Bronchial epithelial cell (primary cell): Measurements from ENCODE around the gene LTBP3. TPM values are rescaled to one million over a fixed set of nuclear protein-coding genes. Genes with fewer than 3 reads are reported as not detected.

ENCODE experiments used
- DNase-seq: peaks from one replicate; pipeline ENCODE4 v3.0.0-alpha.2; 2010; ENCODE audit warnings: low read depth
- FAIRE-seq: peaks from 2 replicates; lab custom pipeline; 2011; peaks lifted over from hg19 to GRCh38; lab: Jason Lieb, UNC
- H3K27me3 ChIP-seq: 2 replicates; pipeline ENCODE4 v1.5.1; 2011; ENCODE audit warnings: low read length; ENCODE audit not compliant: control insufficient read depth, insufficient read depth
- H3K36me3 ChIP-seq: 2 replicates; pipeline ENCODE4 v1.5.1; 2011; ENCODE audit warnings: low read length; ENCODE audit not compliant: control insufficient read depth, insufficient read depth
- H3K4me3 ChIP-seq: 2 replicates; pipeline ENCODE4 v1.5.1; 2011; ENCODE audit warnings: mild to moderate bottlenecking, low read depth, low read length, control low read depth
- total RNA-seq: library from RNA; depleted of rRNA; stranded (reverse); fragments of >200 nt; gene quantifications from 2 replicates; pipeline ENCODE4 v1.2.1, GENCODE V29; 2014
- TF ChIP-seq, protein P1 (sequence below): IDR thresholded peaks from 2 replicates; pipeline ENCODE4 v1.5.1; 2011; ENCODE audit warnings: mild to moderate bottlenecking, moderate library complexity, low read length, control low read depth, inconsistent platforms; ENCODE audit not compliant: insufficient read depth, severe bottlenecking

Gene LTBP3
- total RNA-seq, 1 donor from 2014 or later: 35.0 TPM

DNA sequence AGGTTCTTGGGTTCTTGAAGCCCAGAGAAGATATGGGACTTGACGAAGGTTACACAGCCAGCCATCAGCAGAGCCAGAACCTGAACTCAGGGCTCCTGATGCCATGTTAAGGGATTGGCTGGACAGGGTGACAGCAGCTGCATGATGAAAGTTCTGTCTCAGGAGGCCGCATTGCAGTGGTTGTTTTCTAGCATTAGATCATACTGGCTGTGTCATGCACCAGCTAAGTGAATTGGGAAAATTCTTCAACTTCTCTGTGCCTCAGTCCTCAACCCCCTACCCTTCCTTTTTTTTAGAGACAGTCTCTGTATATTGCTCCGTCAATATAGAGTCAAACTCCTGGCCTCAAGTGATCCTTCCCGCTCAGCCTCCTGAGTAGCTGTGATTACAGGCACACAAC, 5.4 kb upstream of the LTBP3 start:
- DNase-seq: no peak

DNA sequence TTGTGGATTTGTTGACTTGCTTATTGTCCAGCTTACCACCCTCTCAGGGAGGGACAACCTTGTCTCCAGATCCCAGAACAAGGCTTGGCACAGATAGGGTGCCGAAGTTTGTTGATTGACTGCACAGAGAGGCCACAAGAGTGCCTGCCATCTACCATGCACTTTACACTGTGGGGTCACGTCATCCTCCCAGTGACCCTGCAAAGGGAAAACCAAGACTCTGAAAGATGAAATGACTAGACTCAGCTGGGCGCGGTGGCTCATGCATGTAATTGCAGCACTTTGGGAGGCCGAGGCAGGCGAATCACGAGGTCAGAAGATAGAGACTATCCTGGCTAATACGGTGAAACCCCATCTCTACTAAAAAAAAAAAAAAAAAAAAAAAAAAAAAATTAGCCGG, 4.6 kb upstream of the LTBP3 start:
- TF ChIP-seq, protein P1, sequence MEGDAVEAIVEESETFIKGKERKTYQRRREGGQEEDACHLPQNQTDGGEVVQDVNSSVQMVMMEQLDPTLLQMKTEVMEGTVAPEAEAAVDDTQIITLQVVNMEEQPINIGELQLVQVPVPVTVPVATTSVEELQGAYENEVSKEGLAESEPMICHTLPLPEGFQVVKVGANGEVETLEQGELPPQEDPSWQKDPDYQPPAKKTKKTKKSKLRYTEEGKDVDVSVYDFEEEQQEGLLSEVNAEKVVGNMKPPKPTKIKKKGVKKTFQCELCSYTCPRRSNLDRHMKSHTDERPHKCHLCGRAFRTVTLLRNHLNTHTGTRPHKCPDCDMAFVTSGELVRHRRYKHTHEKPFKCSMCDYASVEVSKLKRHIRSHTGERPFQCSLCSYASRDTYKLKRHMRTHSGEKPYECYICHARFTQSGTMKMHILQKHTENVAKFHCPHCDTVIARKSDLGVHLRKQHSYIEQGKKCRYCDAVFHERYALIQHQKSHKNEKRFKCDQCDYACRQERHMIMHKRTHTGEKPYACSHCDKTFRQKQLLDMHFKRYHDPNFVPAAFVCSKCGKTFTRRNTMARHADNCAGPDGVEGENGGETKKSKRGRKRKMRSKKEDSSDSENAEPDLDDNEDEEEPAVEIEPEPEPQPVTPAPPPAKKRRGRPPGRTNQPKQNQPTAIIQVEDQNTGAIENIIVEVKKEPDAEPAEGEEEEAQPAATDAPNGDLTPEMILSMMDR: no peak
- no peaks in the 10 kb centered on the region for H3K36me3 ChIP-seq
- no peaks in the 10 kb centered on the region for H3K27me3 ChIP-seq
- FAIRE-seq (no peak), DNase-seq (no peak)
- no peak overlapping the region for H3K4me3 ChIP-seq

More for the DNA sequence above, 5.4 kb upstream of the LTBP3 start:
- TF ChIP-seq, protein P1: no peak
- Histone ChIP-seq H3K36me3 (no peaks in the 10 kb centered on the region), H3K4me3 (no peak overlapping the region), H3K27me3 (no peaks in the 10 kb centered on the region)
- no peak for FAIRE-seq

DNA sequence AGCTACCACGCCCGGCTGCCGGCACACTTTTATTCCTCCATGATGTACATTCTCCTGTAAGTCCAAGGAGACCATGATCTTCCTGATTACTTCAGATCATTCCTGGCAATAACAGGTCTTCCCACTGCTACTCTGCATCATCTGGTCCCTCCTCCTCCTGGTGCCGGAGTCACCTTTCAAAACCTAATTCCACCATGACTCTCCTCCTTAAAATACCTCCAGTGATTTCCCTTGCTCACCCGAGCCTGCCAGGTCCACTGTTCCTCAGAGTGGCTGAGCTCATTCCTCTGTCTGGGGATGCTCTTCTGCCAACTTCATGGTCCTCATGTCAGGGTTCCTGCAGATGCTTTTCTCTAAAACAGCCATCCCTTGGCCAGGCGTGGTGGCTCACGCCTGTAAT, 3.9 kb upstream of the LTBP3 start:
- Histone ChIP-seq H3K4me3 (no peak overlapping the region), H3K27me3 (no peaks in the 10 kb centered on the region), H3K36me3 (no peaks in the 10 kb centered on the region)
- DNase-seq: no peak
- TF ChIP-seq, protein P1: no peak
- FAIRE-seq: no peak

DNA sequence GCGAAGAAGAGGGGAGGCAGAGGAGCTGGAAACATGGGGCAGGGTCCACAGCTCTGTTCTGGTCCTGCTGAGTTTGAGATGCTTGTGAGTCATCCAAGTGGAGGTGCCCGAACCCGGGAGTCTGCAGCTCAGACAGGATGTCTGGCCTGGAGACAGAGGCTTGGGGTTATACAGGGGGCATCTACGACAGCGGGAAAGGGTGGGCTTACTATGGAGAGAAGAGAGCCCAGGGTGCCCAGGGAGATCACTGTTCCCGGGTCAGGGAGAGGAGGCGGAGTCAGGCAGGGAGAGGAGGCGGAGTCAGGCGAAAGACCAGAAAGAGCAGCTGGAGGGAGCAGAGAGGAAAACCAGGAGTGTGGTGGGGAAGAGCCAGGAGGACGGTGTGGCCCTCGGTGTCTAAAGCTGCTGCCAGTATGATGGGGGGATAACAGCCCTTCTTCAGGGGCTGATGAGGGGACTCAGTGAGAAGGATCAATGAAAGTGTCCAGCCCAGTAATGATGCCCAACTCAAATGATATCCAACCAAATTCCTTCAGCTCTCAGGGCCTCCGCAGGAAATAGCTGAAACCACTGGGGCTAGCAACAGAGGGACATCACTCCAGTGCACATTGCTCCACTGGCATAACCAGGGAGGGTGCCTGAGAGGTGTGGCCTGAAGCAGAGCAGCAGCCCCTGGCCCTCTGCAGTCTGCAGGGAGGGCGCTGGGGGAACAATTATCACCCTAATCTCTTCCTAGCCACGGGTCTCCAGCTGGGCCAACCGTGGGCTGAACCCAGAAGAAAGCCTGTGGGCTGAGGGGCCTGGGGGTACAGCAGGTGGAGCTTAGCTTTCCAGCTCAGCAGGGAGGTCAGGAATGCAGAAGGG, 2.6 kb upstream of the LTBP3 start:
- FAIRE-seq: no peak
- no peak overlapping the region for H3K4me3 ChIP-seq
- DNase-seq: peak; percentile 51
- no peaks in the 10 kb centered on the region for H3K36me3 ChIP-seq
- TF ChIP-seq, protein P1: no peak
- no peaks in the 10 kb centered on the region for H3K27me3 ChIP-seq

DNA sequence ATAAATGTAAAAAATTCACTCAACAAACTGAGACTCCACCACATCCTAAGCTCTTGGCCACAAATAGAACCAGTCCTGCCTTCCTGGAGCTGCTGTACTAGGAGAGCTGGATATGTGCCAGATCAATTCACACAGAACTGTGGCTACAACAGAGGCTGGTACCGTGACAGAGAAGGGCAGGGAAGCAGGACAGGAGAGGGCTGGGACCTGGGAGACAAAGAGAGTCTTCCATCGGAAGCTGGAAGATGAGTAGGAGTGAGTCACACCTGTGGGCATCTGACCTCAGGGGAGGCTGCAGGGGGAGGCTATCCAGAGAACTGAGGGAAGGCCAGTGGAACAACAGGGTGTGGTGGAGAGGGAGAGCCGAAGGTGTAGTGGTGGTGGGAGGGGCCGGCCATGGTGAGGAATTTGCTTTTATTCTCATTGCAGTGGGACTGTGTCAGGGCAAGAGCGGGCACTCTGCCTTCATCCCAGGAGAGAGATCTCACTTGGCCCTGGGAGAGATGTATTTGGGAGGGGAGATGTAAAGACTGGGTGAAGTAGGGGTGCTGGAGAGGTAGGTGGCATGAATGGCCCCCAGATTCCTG, 1.9 kb upstream of the LTBP3 start:
- no peak overlapping the region for H3K4me3 ChIP-seq
- no peaks in the 10 kb centered on the region for H3K27me3 ChIP-seq
- no peaks in the 10 kb centered on the region for H3K36me3 ChIP-seq
- peak; percentile 62 for DNase-seq
- peak; percentile 76 for FAIRE-seq
- TF ChIP-seq, protein P1: no peak
